Panc1 (cell line): ENCODE measurements around the gene ENO1.

Experiments
- CTCF ChIP-seq: fragments of 450-650 bp; IDR thresholded peaks from 2 replicates; pipeline ENCODE4 v1.5.1; 2017; ENCODE audit warnings: mild to moderate bottlenecking
- POLR2AphosphoS5 ChIP-seq: IDR thresholded peaks from 2 replicates; pipeline ENCODE4 v1.6.1; 2012; ENCODE audit warnings: mild to moderate bottlenecking, low read depth, low read length, moderate library complexity
- REST ChIP-seq, 2 experiments: IDR thresholded peaks; 2 replicates each; pipeline ENCODE4 v1.6.1; 2011 to 2012; ENCODE audit warnings: low read depth in 2 of 2, control low read depth in 1 of 2, low read length in 1 of 2, mild to moderate bottlenecking in 1 of 2, moderate library complexity in 1 of 2; ENCODE audit not compliant: insufficient read depth in 1 of 2
- SIN3A ChIP-seq: IDR thresholded peaks from 2 replicates; pipeline ENCODE4 v1.6.1; 2012; ENCODE audit warnings: low read depth, mild to moderate bottlenecking, low read length, moderate library complexity, borderline replicate concordance; ENCODE audit not compliant: insufficient read depth

GRCh38 chr1:8873506-8874229 lies 4.8 kb downstream of the ENO1 start:
- no peak for TF ChIP-seq CTCF
- peak; percentile 88 for TF ChIP-seq POLR2AphosphoS5
- no peak for TF ChIP-seq REST (IDR thresholded peaks at IDR 0.05; ENCODE audit: insufficient read depth in 1 of 2, low read depth in 2 of 2, low read length in 1 of 2)
- TF ChIP-seq SIN3A, result no peak
